Measurements from ENCODE around the gene HEATR5A. TPM values are rescaled to one million over a fixed set of nuclear protein-coding genes. Genes with fewer than 3 reads are reported as not detected.

The HEATR5A gene
- total and polyA plus RNA-seq, 2 of the 13 experiments (the other 11 are each of a cell fraction or from before 2014, with no cell fraction given), result 36.4 to 105 TPM

GRCh38 chr14:31278883-31279282, 141.5 kb downstream of the HEATR5A start (continued):
- TF ChIP-seq ZNF646 (CRISPR knock-in tag; IDR thresholded peaks at IDR 0.05) (0 out of 2 replicates have a peak, but pooled peaks have one; percentile 9), RFX3 (CRISPR knock-in tag; IDR thresholded peaks at IDR 0.05) (no peak), HHEX (CRISPR knock-in tag; IDR thresholded peaks at IDR 0.05) (no peak), ZNF180 (CRISPR knock-in tag; IDR thresholded peaks at IDR 0.05; ENCODE audit: borderline replicate concordance, low read depth) (no peak), RARG (CRISPR knock-in tag; IDR thresholded peaks at IDR 0.05; ENCODE audit: low read depth) (no peak), NKX3-1 (CRISPR knock-in tag; IDR thresholded peaks at IDR 0.05) (no peak), NR3C1 (CRISPR knock-in tag; IDR thresholded peaks at IDR 0.05) (no peak), ATF7 (IDR thresholded peaks at IDR 0.05) (no peak), ATF7 (CRISPR knock-in tag; IDR thresholded peaks at IDR 0.05) (no peak), NFIB (CRISPR knock-in tag; IDR thresholded peaks at IDR 0.05; ENCODE audit: borderline replicate concordance) (no peak), ZNF260 (CRISPR knock-in tag; IDR thresholded peaks at IDR 0.05; ENCODE audit: borderline replicate concordance, low read depth) (no peak), ZMAT5 (CRISPR knock-in tag; IDR thresholded peaks at IDR 0.05; ENCODE audit: borderline replicate concordance, low read depth) (no peak), ZNF782 (CRISPR knock-in tag; IDR thresholded peaks at IDR 0.05; ENCODE audit: borderline replicate concordance) (no peak), ZNF614 (CRISPR knock-in tag; IDR thresholded peaks at IDR 0.05; ENCODE audit: borderline replicate concordance) (no peak), IRF9 (CRISPR knock-in tag; IDR thresholded peaks at IDR 0.05; ENCODE audit: borderline replicate concordance) (no peak)
